ENCODE results near the gene ZIC1.

ZIC1 gene

GRCh38 chr3:147423798-147424580 lies 14.8 kb downstream of the ZIC1 start:
- H3K36me3 ChIP-seq = no peaks in the 10 kb centered on the region
- peaks cover 81% of the 10 kb centered on the region for H3K27me3 ChIP-seq
- no peak overlapping the region for H3K4me3 ChIP-seq (ENCODE audit: low read depth, low read length)
- no peaks in the 10 kb centered on the region for H3K9me3 ChIP-seq
- no peaks in the 10 kb centered on the region for H3K4me1 ChIP-seq
- TF ChIP-seq CTCF (IDR thresholded peaks at IDR 0.05; ENCODE audit: low read depth, low read length) = no peak
- DNase-seq = no peak

- no peak for DNase-seq
- Histone ChIP-seq H3K27me3 (peaks cover 73% of the 10 kb centered on the region), H3K4me3 (ENCODE audit: low read depth, low read length) (no peak overlapping the region), H3K9me3 (no peaks in the 10 kb centered on the region), H3K36me3 (no peaks in the 10 kb centered on the region), H3K4me1 (no peaks in the 10 kb centered on the region)
- no peak for TF ChIP-seq CTCF (IDR thresholded peaks at IDR 0.05; ENCODE audit: low read depth, low read length)
Measured at GRCh38 chr3:147424581-147425387, 15.6 kb downstream of the ZIC1 start.

GRCh38 chr3:147425388-147425850 lies 16.3 kb downstream of the ZIC1 start:
- Histone ChIP-seq H3K4me3 (ENCODE audit: low read depth, low read length) (no peak overlapping the region), H3K36me3 (no peaks in the 10 kb centered on the region)

GRCh38 chr3:147426931-147427330 lies 17.8 kb downstream of the ZIC1 start:
- H3K4me1 ChIP-seq = no peaks in the 10 kb centered on the region
- no peaks in the 10 kb centered on the region for H3K9me3 ChIP-seq
- no peak overlapping the region for H3K4me3 ChIP-seq (ENCODE audit: low read depth, low read length)
- peaks cover 52% of the 10 kb centered on the region for H3K27me3 ChIP-seq
- no peaks in the 10 kb centered on the region for H3K36me3 ChIP-seq
- no peak for TF ChIP-seq CTCF (IDR thresholded peaks at IDR 0.05; ENCODE audit: low read depth, low read length)
- DNase-seq = no peak

More at GRCh38 chr3:147425388-147425850, 16.3 kb downstream of the ZIC1 start:
- Histone ChIP-seq H3K27me3 (peaks cover 67% of the 10 kb centered on the region), H3K4me1 (no peaks in the 10 kb centered on the region), H3K9me3 (no peaks in the 10 kb centered on the region)
- DNase-seq = no peak
- TF ChIP-seq CTCF (IDR thresholded peaks at IDR 0.05; ENCODE audit: low read depth, low read length) = no peak

- H3K4me1 ChIP-seq = no peaks in the 10 kb centered on the region
- DNase-seq = no peak
- no peak for TF ChIP-seq CTCF (IDR thresholded peaks at IDR 0.05; ENCODE audit: low read depth, low read length)
- H3K36me3 ChIP-seq = no peaks in the 10 kb centered on the region
- H3K27me3 ChIP-seq = peaks cover 44% of the 10 kb centered on the region
- H3K4me3 ChIP-seq (ENCODE audit: low read depth, low read length) = no peak overlapping the region
- H3K9me3 ChIP-seq = no peaks in the 10 kb centered on the region
Measured at GRCh38 chr3:147427746-147428145, 18.6 kb downstream of the ZIC1 start.

Data from BE2C (cell line).